Measurements from ENCODE around the gene LAMTOR5. TPM values are rescaled to one million over a fixed set of nuclear protein-coding genes. Genes with fewer than 3 reads are reported as not detected.

LAMTOR5 gene
- polyA plus RNA-seq, 1 of the 3 experiments (the other 2 are of a cell fraction), result 442 TPM

GRCh38 chr1:110420874-110421793 lies 13.6 kb upstream of the LAMTOR5 start:
- TF ChIP-seq, protein P1, sequence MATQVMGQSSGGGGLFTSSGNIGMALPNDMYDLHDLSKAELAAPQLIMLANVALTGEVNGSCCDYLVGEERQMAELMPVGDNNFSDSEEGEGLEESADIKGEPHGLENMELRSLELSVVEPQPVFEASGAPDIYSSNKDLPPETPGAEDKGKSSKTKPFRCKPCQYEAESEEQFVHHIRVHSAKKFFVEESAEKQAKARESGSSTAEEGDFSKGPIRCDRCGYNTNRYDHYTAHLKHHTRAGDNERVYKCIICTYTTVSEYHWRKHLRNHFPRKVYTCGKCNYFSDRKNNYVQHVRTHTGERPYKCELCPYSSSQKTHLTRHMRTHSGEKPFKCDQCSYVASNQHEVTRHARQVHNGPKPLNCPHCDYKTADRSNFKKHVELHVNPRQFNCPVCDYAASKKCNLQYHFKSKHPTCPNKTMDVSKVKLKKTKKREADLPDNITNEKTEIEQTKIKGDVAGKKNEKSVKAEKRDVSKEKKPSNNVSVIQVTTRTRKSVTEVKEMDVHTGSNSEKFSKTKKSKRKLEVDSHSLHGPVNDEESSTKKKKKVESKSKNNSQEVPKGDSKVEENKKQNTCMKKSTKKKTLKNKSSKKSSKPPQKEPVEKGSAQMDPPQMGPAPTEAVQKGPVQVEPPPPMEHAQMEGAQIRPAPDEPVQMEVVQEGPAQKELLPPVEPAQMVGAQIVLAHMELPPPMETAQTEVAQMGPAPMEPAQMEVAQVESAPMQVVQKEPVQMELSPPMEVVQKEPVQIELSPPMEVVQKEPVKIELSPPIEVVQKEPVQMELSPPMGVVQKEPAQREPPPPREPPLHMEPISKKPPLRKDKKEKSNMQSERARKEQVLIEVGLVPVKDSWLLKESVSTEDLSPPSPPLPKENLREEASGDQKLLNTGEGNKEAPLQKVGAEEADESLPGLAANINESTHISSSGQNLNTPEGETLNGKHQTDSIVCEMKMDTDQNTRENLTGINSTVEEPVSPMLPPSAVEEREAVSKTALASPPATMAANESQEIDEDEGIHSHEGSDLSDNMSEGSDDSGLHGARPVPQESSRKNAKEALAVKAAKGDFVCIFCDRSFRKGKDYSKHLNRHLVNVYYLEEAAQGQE (IDR thresholded peaks at IDR 0.05; ENCODE audit: low read depth, low read length), result no peak
- TF ChIP-seq NFIC (IDR thresholded peaks at IDR 0.05; ENCODE audit: borderline replicate concordance) (no peak), NRF1 (IDR thresholded peaks at IDR 0.05; ENCODE audit: low read depth, low read length) (no peak), SIN3A (IDR thresholded peaks at IDR 0.05; ENCODE audit: borderline replicate concordance, low read depth, low read length) (no peak), RCOR1 (IDR thresholded peaks at IDR 0.05; ENCODE audit: low read length) (no peak), YY1 (IDR thresholded peaks at IDR 0.05; ENCODE audit: low read depth) (no peak), USF1 (IDR thresholded peaks at IDR 0.05; ENCODE audit: borderline replicate concordance, low read depth) (no peak), SMC3 (IDR thresholded peaks at IDR 0.05; ENCODE audit: low read depth, low read length) (no peak), TCF12 (IDR thresholded peaks at IDR 0.05) (no peak), TEAD4 (IDR thresholded peaks at IDR 0.05; ENCODE audit: borderline replicate concordance, insufficient read depth) (no peak), RXRA (IDR thresholded peaks at IDR 0.05; ENCODE audit: borderline replicate concordance, low read depth) (no peak)
- TF ChIP-seq, protein P2, sequence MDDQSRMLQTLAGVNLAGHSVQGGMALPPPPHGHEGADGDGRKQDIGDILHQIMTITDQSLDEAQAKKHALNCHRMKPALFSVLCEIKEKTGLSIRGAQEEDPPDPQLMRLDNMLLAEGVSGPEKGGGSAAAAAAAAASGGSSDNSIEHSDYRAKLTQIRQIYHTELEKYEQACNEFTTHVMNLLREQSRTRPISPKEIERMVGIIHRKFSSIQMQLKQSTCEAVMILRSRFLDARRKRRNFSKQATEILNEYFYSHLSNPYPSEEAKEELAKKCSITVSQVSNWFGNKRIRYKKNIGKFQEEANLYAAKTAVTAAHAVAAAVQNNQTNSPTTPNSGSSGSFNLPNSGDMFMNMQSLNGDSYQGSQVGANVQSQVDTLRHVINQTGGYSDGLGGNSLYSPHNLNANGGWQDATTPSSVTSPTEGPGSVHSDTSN (IDR thresholded peaks at IDR 0.05), result no peak
- TF ChIP-seq, protein P3, sequence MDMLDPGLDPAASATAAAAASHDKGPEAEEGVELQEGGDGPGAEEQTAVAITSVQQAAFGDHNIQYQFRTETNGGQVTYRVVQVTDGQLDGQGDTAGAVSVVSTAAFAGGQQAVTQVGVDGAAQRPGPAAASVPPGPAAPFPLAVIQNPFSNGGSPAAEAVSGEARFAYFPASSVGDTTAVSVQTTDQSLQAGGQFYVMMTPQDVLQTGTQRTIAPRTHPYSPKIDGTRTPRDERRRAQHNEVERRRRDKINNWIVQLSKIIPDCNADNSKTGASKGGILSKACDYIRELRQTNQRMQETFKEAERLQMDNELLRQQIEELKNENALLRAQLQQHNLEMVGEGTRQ (IDR thresholded peaks at IDR 0.05; ENCODE audit: borderline replicate concordance, low read depth, low read length), result no peak
- ChIA-PET POLR2A (no interaction called here), CTCF (interaction anchor here (0.8 to 4.4 kb wide), 5 partner anchors 8 to 218 kb away, joined by 3 to 26 read pairs (median 9); no protein-coding TSS in a partner anchor)
- H3K9ac ChIP-seq, result no peak overlapping the region
- no peak overlapping the region for H3K4me2 ChIP-seq
- H3K4me3 ChIP-seq (ENCODE audit: low read depth in 2 of 2, low read length in 1 of 2), result no peak overlapping the region
- no peaks in the 10 kb centered on the region for H3K9me3 ChIP-seq
- H3F3A ChIP-seq (replicated peaks; ENCODE audit: insufficient read depth), result no peaks in the 10 kb centered on the region
- no peaks in the 10 kb centered on the region for H3K9me2 ChIP-seq
- H3K4me1 ChIP-seq (ENCODE audit: control insufficient read depth in 1 of 2, insufficient read depth in 2 of 2, low read depth in 1 of 2, low read length in 1 of 2), result no peaks in the 10 kb centered on the region; a peak in 1 of 4 replicates
- no peaks in the 10 kb centered on the region for H4K20me1 ChIP-seq (ENCODE audit: insufficient read depth)
- no peak overlapping the region for H3K27ac ChIP-seq (ENCODE audit: low read depth in 2 of 2, low read length in 1 of 2)
- no peaks in the 10 kb centered on the region for H3K36me3 ChIP-seq (replicated peaks in 1 of 2; ENCODE audit: control insufficient read depth in 1 of 2, insufficient read depth in 2 of 2, low read length in 1 of 2)
- no peak for DNase-seq
- 37% methylated on average over 2 of the region's 2 CpGs for WGBS (ENCODE audit: low lambda C conversion rate)
- H3K27me3 ChIP-seq (ENCODE audit: insufficient read depth), result no peaks in the 10 kb centered on the region
- H2AFZ ChIP-seq (ENCODE audit: low read depth), result no peak overlapping the region
- H3K79me2 ChIP-seq (ENCODE audit: insufficient read depth), result no peaks in the 10 kb centered on the region
